GM23338 (cell line): ENCODE results near the gene SCUBE2. TPM values are rescaled to one million over a fixed set of nuclear protein-coding genes. Genes with fewer than 3 reads are reported as not detected.

ENCODE experiments used
- ATAC-seq: fragments of 200-7000 bp; cut with Tn5 transposase; 3 replicates; pipeline ENCODE4 v1.9.1; 2020
- DNase-seq: peaks from one replicate; pipeline ENCODE4 v3.0.0-alpha.2; 2015; ENCODE audit warnings: low spot score
- H2AFZ ChIP-seq: fragments of 200-600 bp; sonication (generic); 2 replicates; pipeline ENCODE4 v1.8.0; 2016; ENCODE audit warnings: antibody characterized with exemption, mild to moderate bottlenecking, moderate library complexity
- H3F3A ChIP-seq: fragments of 200-600 bp; sonication (generic); replicated peaks from 2 replicates; pipeline ENCODE4 v1.8.0; 2017; ENCODE audit warnings: antibody characterized with exemption, mixed run types, low read depth
- H3K27ac ChIP-seq: fragments of 200-600 bp; sonication (generic); 2 replicates; pipeline ENCODE4 v1.6.1; 2016; ENCODE audit warnings: low read depth
- H3K27me3 ChIP-seq: fragments of 200-600 bp; sonication (generic); 2 replicates; pipeline ENCODE4 v1.8.0; 2016; ENCODE audit warnings: mild to moderate bottlenecking, mixed run types, moderate library complexity; ENCODE audit not compliant: insufficient read depth
- H3K36me3 ChIP-seq: fragments of 200-600 bp; sonication (generic); 2 replicates; pipeline ENCODE4 v1.8.0; 2016; ENCODE audit warnings: mild to moderate bottlenecking; ENCODE audit not compliant: insufficient read depth
- H3K4me1 ChIP-seq: fragments of 200-600 bp; sonication (generic); 2 replicates; pipeline ENCODE4 v1.8.0; 2016; ENCODE audit warnings: mild to moderate bottlenecking, moderate library complexity; ENCODE audit not compliant: insufficient read depth
- H3K4me2 ChIP-seq: fragments of 200-600 bp; sonication (generic); 2 replicates; pipeline ENCODE4 v1.7.1; 2017; ENCODE audit warnings: mixed run types
- H3K4me3 ChIP-seq: fragments of 200-600 bp; sonication (generic); 2 replicates; pipeline ENCODE4 v1.6.1; 2016; ENCODE audit warnings: mixed run types
- H3K79me2 ChIP-seq: fragments of 200-600 bp; sonication (generic); replicated peaks from 2 replicates; pipeline ENCODE4 v1.8.0; 2017; ENCODE audit warnings: mild to moderate bottlenecking; ENCODE audit not compliant: insufficient read depth
- H3K9me2 ChIP-seq: fragments of 200-600 bp; sonication (generic); 2 replicates; pipeline ENCODE4 v1.8.0; 2017; ENCODE audit not compliant: insufficient read depth
- H4K20me1 ChIP-seq: fragments of 200-600 bp; sonication (generic); replicated peaks from 2 replicates; pipeline ENCODE4 v1.8.0; 2017; ENCODE audit warnings: mild to moderate bottlenecking; ENCODE audit not compliant: insufficient read depth
- H3K27ac Mint-ChIP-seq: 2 replicates; pipeline ENCODE4 v1.8.0; 2020; ENCODE audit warnings: inconsistent platforms, mild to moderate bottlenecking, moderate library complexity, mixed read lengths
- H3K27me3 Mint-ChIP-seq: 3 replicates; pipeline ENCODE4 v1.8.0; 2022; ENCODE audit warnings: low read depth, mild to moderate bottlenecking, moderate library complexity, mixed read lengths, inconsistent platforms; ENCODE audit not compliant: insufficient read depth, poor library complexity
- H3K36me3 Mint-ChIP-seq: 3 replicates; pipeline ENCODE4 v1.8.0; 2021; ENCODE audit warnings: low read depth, mild to moderate bottlenecking, inconsistent platforms, moderate library complexity, mixed read lengths
- H3K4me1 Mint-ChIP-seq: 3 replicates; pipeline ENCODE4 v1.8.0; 2020; ENCODE audit warnings: mild to moderate bottlenecking, inconsistent platforms, mixed read lengths
- H3K4me3 Mint-ChIP-seq: 3 replicates; pipeline ENCODE4 v1.8.0; 2021; ENCODE audit warnings: moderate library complexity, mild to moderate bottlenecking, inconsistent platforms, mixed read lengths
- H3K9me3 Mint-ChIP-seq: 3 replicates; pipeline ENCODE4 v1.8.0; 2020; ENCODE audit warnings: moderate library complexity, mild to moderate bottlenecking, inconsistent platforms, mixed read lengths
- CTCF ChIP-seq, 2 experiments: fragments of 200-600 bp in 1 of 2; sonication (generic) in 1 of 2; conservative IDR thresholded peaks; 2 replicates each; pipeline versions ENCODE4 v1.5.1 to v1.6.1; 2016 to 2017; ENCODE audit warnings: antibody characterized with exemption in 2 of 2, low read depth in 2 of 2, mild to moderate bottlenecking in 2 of 2, moderate library complexity in 1 of 2
- ETS1 ChIP-seq: IDR thresholded peaks from 2 replicates; pipeline ENCODE4 v1.6.1; 2016; ENCODE audit warnings: antibody characterized with exemption
- EZH2 ChIP-seq: fragments of 200-600 bp; sonication (generic); IDR thresholded peaks from one replicate; pipeline ENCODE4 v1.8.0; 2017; ENCODE audit warnings: antibody characterized with exemption, mild to moderate bottlenecking, low read depth; ENCODE audit not compliant: unreplicated experiment
- NANOG ChIP-seq: IDR thresholded peaks from 2 replicates; pipeline ENCODE4 v1.6.1; 2016; ENCODE audit warnings: antibody characterized with exemption, borderline replicate concordance
- ZNF462 ChIP-seq: fragments of 250-450 bp; sonication (Bioruptor Pico); IDR thresholded peaks from 2 replicates; pipeline ENCODE4 v1.5.0; 2020; ENCODE audit warnings: mild to moderate bottlenecking, moderate library complexity
- polyA plus RNA-seq: library from polyadenylated mRNA; unstranded; fragments of >200 nt; fragmentation: Nextera tagmentation; extraction: Ambion mirVana; gene quantifications from 2 replicates; pipeline ENCODE4 v1.2.1, GENCODE V29; 2016
- total RNA-seq: library from RNA; depleted of rRNA; stranded (reverse); fragments of >200 nt; shearing (Covaris generic); gene quantifications from 2 replicates; pipeline ENCODE4 v1.2.3, GENCODE V29; 2014

Gene SCUBE2
- total and polyA plus RNA-seq, 2 experiments from 2014 or later, result 0.47 to 0.63 TPM

- TF ChIP-seq ZNF462 (CRISPR knock-in tag), result no peak
- no peak for TF ChIP-seq CTCF (conservative IDR thresholded peaks at IDR 0.05; ENCODE audit: low read depth in 2 of 2)
Observed at GRCh38 chr11:8971924-8972316, 119.5 kb downstream of the SCUBE2 start (continued).

- no peaks in the 10 kb centered on the region for H3K4me1 ChIP-seq
- H3K9me2 ChIP-seq, result no peaks in the 10 kb centered on the region
- peaks cover 2% of the 10 kb centered on the region; the same call in 1 of the 3 replicates for H3K9me3 Mint-ChIP-seq
- no peaks in the 10 kb centered on the region for H3K27me3 ChIP-seq
- ATAC-seq (no peak), DNase-seq (no peak)
- no peak overlapping the region for H2AFZ ChIP-seq
- no peak overlapping the region for H3K4me3 ChIP-seq
- no peaks in the 10 kb centered on the region for H3F3A ChIP-seq
- H3K4me2 ChIP-seq, result no peak overlapping the region
- no peaks in the 10 kb centered on the region for H4K20me1 ChIP-seq
- H3K4me3 Mint-ChIP-seq, result no peak overlapping the region
- no peak overlapping the region for H3K27ac Mint-ChIP-seq
- H3K79me2 ChIP-seq, result no peaks in the 10 kb centered on the region
- H3K4me1 Mint-ChIP-seq, result peaks cover 3% of the 10 kb centered on the region; the same call in 2 of the 3 replicates
- no peak overlapping the region for H3K27ac ChIP-seq
- H3K36me3 ChIP-seq, result no peaks in the 10 kb centered on the region
- no peaks in the 10 kb centered on the region for H3K27me3 Mint-ChIP-seq
- H3K36me3 Mint-ChIP-seq, result peaks cover 2% of the 10 kb centered on the region; the same call in 2 of the 3 replicates
- TF ChIP-seq NANOG, result no peak
- TF ChIP-seq EZH2, result no peak
- TF ChIP-seq ETS1, result no peak
- no peak for TF ChIP-seq ZNF462 (CRISPR knock-in tag)
Observed at GRCh38 chr11:8971196-8971923, 120.0 kb downstream of the SCUBE2 start.
